Central memory CD4-positive, alpha-beta T cell (primary cell): ENCODE results near the gene BMPR1B.
"Not testable (repeated sequence)": the region's sequence is repeated elsewhere in the genome, so short reads cannot be mapped to it uniquely, and the experiment has no call there.

Experiments used
- DNase-seq: peaks from one replicate; pipeline ENCODE4 v3.0.0; 2022

Gene BMPR1B

GRCh38 chr4:94841166-94841863 lies 83.6 kb downstream of the BMPR1B start:
- DNase-seq, result not testable (repeated sequence)

GRCh38 chr4:94841864-94842221 lies 84.1 kb downstream of the BMPR1B start:
- DNase-seq, result no peak

- DNase-seq, result no peak
Measured at GRCh38 chr4:94843216-94843615, 85.5 kb downstream of the BMPR1B start.

- DNase-seq, result no peak
Measured at GRCh38 chr4:94848326-94848725, 90.6 kb downstream of the BMPR1B start.

GRCh38 chr4:94849901-94850300 lies 92.1 kb downstream of the BMPR1B start:
- no peak for DNase-seq

- no peak for DNase-seq
Measured at GRCh38 chr4:94852616-94853015, 94.9 kb downstream of the BMPR1B start.

- DNase-seq, result no peak
Measured at GRCh38 chr4:94856030-94856429, 98.3 kb downstream of the BMPR1B start.

- DNase-seq, result no peak
Measured at GRCh38 chr4:94870146-94870545, 112.4 kb downstream of the BMPR1B start.

GRCh38 chr4:94871644-94872305 lies 114.0 kb downstream of the BMPR1B start:
- DNase-seq, result no peak

GRCh38 chr4:94877973-94878372 lies 120.2 kb downstream of the BMPR1B start:
- DNase-seq, result no peak

GRCh38 chr4:94880956-94881355 lies 123.2 kb downstream of the BMPR1B start:
- DNase-seq, result no peak

GRCh38 chr4:94882756-94883155 lies 125.0 kb downstream of the BMPR1B start:
- DNase-seq, result no peak

- DNase-seq, result no peak
Measured at GRCh38 chr4:94887027-94887426, 129.3 kb downstream of the BMPR1B start.

GRCh38 chr4:94889523-94889922 lies 131.8 kb downstream of the BMPR1B start:
- no peak for DNase-seq

- no peak for DNase-seq
Measured at GRCh38 chr4:94889946-94890345, 132.2 kb downstream of the BMPR1B start.

- no peak for DNase-seq
Measured at GRCh38 chr4:94890579-94890978, 132.8 kb downstream of the BMPR1B start.

GRCh38 chr4:94892051-94892450 lies 134.3 kb downstream of the BMPR1B start:
- no peak for DNase-seq

GRCh38 chr4:94895081-94895480 lies 137.3 kb downstream of the BMPR1B start:
- DNase-seq, result no peak

GRCh38 chr4:94897023-94897422 lies 139.3 kb downstream of the BMPR1B start:
- DNase-seq, result no peak

GRCh38 chr4:94905511-94905910 lies 147.8 kb downstream of the BMPR1B start:
- no peak for DNase-seq

GRCh38 chr4:94909645-94910044 lies 151.9 kb downstream of the BMPR1B start:
- no peak for DNase-seq

GRCh38 chr4:94911106-94911505 lies 153.4 kb downstream of the BMPR1B start:
- DNase-seq, result no peak

GRCh38 chr4:94912606-94913005 lies 154.9 kb downstream of the BMPR1B start:
- DNase-seq, result no peak

- DNase-seq, result no peak
Measured at GRCh38 chr4:94913316-94913715, 155.6 kb downstream of the BMPR1B start.

GRCh38 chr4:94917146-94917545 lies 159.4 kb downstream of the BMPR1B start:
- DNase-seq, result no peak
